HCT116 (cell line): Measurements from ENCODE around the gene DNM3. TPM values are rescaled to one million over a fixed set of nuclear protein-coding genes. Genes with fewer than 3 reads are reported as not detected.

Experiments
- ATAC-seq: fragments of 200-7000 bp; cut with Tn5 transposase; 2 replicates; pipeline ENCODE4 v1.9.1; 2020; ENCODE audit warnings: mild to moderate bottlenecking, moderate library complexity
- BruUV-seq: library from RNA; stranded (reverse); fragments of 400-500 nt; replicated peaks from 2 replicates; lab custom pipeline; 2021; lab: Mats Ljungman, UMichigan
- CTCF ChIA-PET: fragments of 300-600 bp; sonication (Branson Sonifier 250); formaldehyde crosslinking; loops from one replicate; lab custom pipeline; 2021; ENCODE audit warnings: antibody characterized with exemption; lab: Charles Lee
- POLR2A ChIA-PET: fragments of 300-600, 350-600 bp; sonication (Branson Sonifier 250); formaldehyde crosslinking; loops from one replicate; lab custom pipeline; 2021; ENCODE audit warnings: antibody characterized with exemption; lab: Charles Lee
- RAD21 ChIA-PET, 2 experiments: fragments of 300-600 bp; sonication (Branson Sonifier 250); formaldehyde crosslinking; loops; one replicate each; lab custom pipeline; 2023; ENCODE audit warnings: low total read pairs in 2 of 2; ENCODE audit not compliant: uncharacterized antibody in 2 of 2, unreplicated experiment in 2 of 2, low non-redundant PET in 1 of 2; lab: Charles Lee
- DNase-seq: peaks from one replicate; pipeline ENCODE4 v3.0.0-alpha.2; 2010; ENCODE audit warnings: low read depth, low spot score
- H2AFZ ChIP-seq: fragments of 200-600 bp; shearing (Covaris generic), sonication (generic); 2 replicates; pipeline ENCODE4 v1.6.1; 2017; ENCODE audit warnings: low read depth, mixed run types, mixed read lengths, antibody characterized with exemption, low read length; ENCODE audit not compliant: poor library complexity, severe bottlenecking
- H3K27ac ChIP-seq: 2 replicates; pipeline ENCODE4 v1.5.1; 2012; ENCODE audit warnings: low read depth, low read length
- H3K27me3 ChIP-seq: fragments of 200-600 bp; sonication (generic); 2 replicates; pipeline ENCODE4 v1.6.1; 2016; ENCODE audit warnings: mixed run types, low read length, mixed read lengths; ENCODE audit not compliant: insufficient read depth
- H3K36me3 ChIP-seq, 2 experiments: fragments of 200-500 bp in 1 of 2; fragments of 200-600 bp in 1 of 2; sonication (Bioruptor generic) in 1 of 2; sonication (generic) in 1 of 2; 2 replicates each; pipeline versions ENCODE4 v1.5.1 to v1.6.1; 2014 to 2016; ENCODE audit warnings: low read length in 2 of 2, inconsistent platforms in 1 of 2, mixed read lengths in 1 of 2, mixed run types in 1 of 2; ENCODE audit not compliant: insufficient read depth in 2 of 2, control insufficient read depth in 1 of 2
- H3K4me1 ChIP-seq, 2 experiments: fragments of 200-600 bp in 1 of 2; sonication (generic) in 1 of 2; 2 replicates each; pipeline versions ENCODE4 v1.5.1 to v1.6.1; 2012 to 2017; ENCODE audit warnings: low read length in 2 of 2, inconsistent platforms in 1 of 2, mild to moderate bottlenecking in 1 of 2, mixed read lengths in 1 of 2, mixed run types in 1 of 2, moderate library complexity in 1 of 2; ENCODE audit not compliant: insufficient read depth in 2 of 2, control insufficient read depth in 1 of 2
- H3K4me2 ChIP-seq: fragments of 200-600 bp; sonication (generic); 2 replicates; pipeline ENCODE4 v1.6.1; 2017; ENCODE audit warnings: mixed run types, low read length, mixed read lengths
- H3K4me3 ChIP-seq, 2 experiments: fragments of 200-600 bp in 1 of 2; sonication (generic) in 1 of 2; replicated peaks in 1 of 2; 2 replicates each; pipeline ENCODE4 v1.5.1; 2011 to 2016; ENCODE audit warnings: low read length in 2 of 2, control low read depth in 1 of 2, low read depth in 1 of 2, mild to moderate bottlenecking in 1 of 2, mixed read lengths in 1 of 2, mixed run types in 1 of 2
- H3K79me2 ChIP-seq: fragments of 200-600 bp; sonication (generic); 2 replicates; pipeline ENCODE4 v1.6.1; 2017; ENCODE audit warnings: mild to moderate bottlenecking, mixed run types, low read length, moderate library complexity, mixed read lengths; ENCODE audit not compliant: insufficient read depth
- H3K9ac ChIP-seq: fragments of 200-600 bp; sonication (generic); 2 replicates; pipeline ENCODE4 v1.6.1; 2016; ENCODE audit warnings: low read length, mixed read lengths
- H3K9me2 ChIP-seq: fragments of 200-600 bp; sonication (generic), shearing (Covaris generic); 2 replicates; pipeline ENCODE4 v1.6.1; 2017; ENCODE audit warnings: mixed run types, mild to moderate bottlenecking, moderate library complexity; ENCODE audit not compliant: insufficient read depth
- H3K9me3 ChIP-seq, 2 experiments: fragments of 200-500 bp in 1 of 2; fragments of 200-600 bp in 1 of 2; sonication (Bioruptor generic) in 1 of 2; sonication (generic) in 1 of 2; 2 replicates each; pipeline ENCODE4 v1.6.1; 2014 to 2017; ENCODE audit warnings: low read length in 2 of 2, mixed read lengths in 2 of 2, inconsistent platforms in 1 of 2, low read depth in 1 of 2, mild to moderate bottlenecking in 1 of 2, mixed run types in 1 of 2, moderate library complexity in 1 of 2; ENCODE audit not compliant: control insufficient read depth in 1 of 2, insufficient read depth in 1 of 2
- H4K20me1 ChIP-seq: fragments of 200-600 bp; sonication (generic), shearing (Covaris generic); 2 replicates; pipeline ENCODE4 v1.6.1; 2017; ENCODE audit warnings: mixed run types, mild to moderate bottlenecking, moderate library complexity; ENCODE audit not compliant: insufficient read depth
- CBX3 ChIP-seq: IDR thresholded peaks from 2 replicates; pipeline ENCODE4 v1.6.1; 2012; ENCODE audit warnings: low read depth
- CTCF ChIP-seq, 3 experiments: fragments of 200-600 bp in 1 of 3; sonication (generic) in 1 of 3; IDR thresholded peaks in 2 of 3; conservative IDR thresholded peaks in 1 of 3; 2 replicates each; pipeline ENCODE4 v1.5.1; 2012 to 2017; ENCODE audit warnings: low read depth in 2 of 3, low read length in 2 of 3, antibody characterized with exemption in 1 of 3, borderline replicate concordance in 1 of 3, control low read depth in 1 of 3, mild to moderate bottlenecking in 1 of 3, mixed read lengths in 1 of 3, mixed run types in 1 of 3, moderate library complexity in 1 of 3; ENCODE audit not compliant: insufficient read depth in 1 of 3
- JUND ChIP-seq: IDR thresholded peaks from 2 replicates; pipeline ENCODE4 v1.6.1; 2012
- POLR2A ChIP-seq: IDR thresholded peaks from 2 replicates; pipeline ENCODE4 v1.7.0; 2011; ENCODE audit warnings: borderline replicate concordance; ENCODE audit not compliant: insufficient read depth, insufficient read length; ENCODE audit errors: extremely low read depth
- RAD21 ChIP-seq: IDR thresholded peaks from 2 replicates; pipeline ENCODE4 v1.6.1; 2012; ENCODE audit warnings: low read depth, mild to moderate bottlenecking
- REST ChIP-seq: IDR thresholded peaks from 2 replicates; pipeline ENCODE4 v1.6.1; 2012; ENCODE audit warnings: low read depth
- ZBTB33 ChIP-seq: IDR thresholded peaks from 2 replicates; pipeline ENCODE4 v1.6.1; 2011; ENCODE audit warnings: mild to moderate bottlenecking, low read length, moderate library complexity; ENCODE audit not compliant: insufficient replicate concordance; ENCODE audit errors: extremely low read depth
- intact Hi-C: fragments of 100-400 bp; cut with micrococcal nuclease; formaldehyde crosslinking; loops from 2 replicates; pipeline ENCODE4 v1.10.0; 2022
- total RNA-seq: library from RNA; stranded (reverse); gene quantifications from one replicate; pipeline ENCODE4 v1.2.1, GENCODE V29; 2021; ENCODE audit not compliant: unreplicated experiment

Gene DNM3
- total RNA-seq, 1 experiment from 2014 or later: 3.1 TPM

GRCh38 chr1:172002725-172003345, 161.5 kb downstream of the DNM3 start:
- Histone ChIP-seq H3K36me3 (no peaks in the 10 kb centered on the region), H4K20me1 (no peaks in the 10 kb centered on the region), H3K79me2 (no peaks in the 10 kb centered on the region), H3K9me3 (no peaks in the 10 kb centered on the region), H3K27me3 (no peaks in the 10 kb centered on the region), H2AFZ (no peak overlapping the region), H3K9ac (no peak overlapping the region), H3K4me3 (no peak overlapping the region), H3K9me2 (no peaks in the 10 kb centered on the region), H3K27ac (no peak overlapping the region), H3K4me1 (no peaks in the 10 kb centered on the region), H3K4me2 (no peak overlapping the region)
- RAD21 ChIA-PET: no interaction called here
- CTCF ChIA-PET: interaction anchor here (0.7 to 2.3 kb wide), 34 partner anchors 9 to 718 kb away, joined by 3 to 34 read pairs (median 4); partner anchors contain the start of genes C1orf105 and PIGC
- no TSS peak for BruUV-seq
- TF ChIP-seq CTCF (IDR thresholded peaks at IDR 0.05 in 2 of 3, conservative IDR thresholded peaks at IDR 0.05 in 1 of 3; ENCODE audit: borderline replicate concordance in 1 of 3, insufficient read depth in 1 of 3, low read depth in 2 of 3, low read length in 2 of 3): peak; percentile 65 to 84 (median 75)
- no peak for TF ChIP-seq ZBTB33
- TF ChIP-seq RAD21: peak; percentile 80
- no peak for TF ChIP-seq REST
- no peak for TF ChIP-seq CBX3
- no peak for TF ChIP-seq POLR2A
- no peak for TF ChIP-seq JUND
- ATAC-seq: no peak
- POLR2A ChIA-PET: interaction anchor here (1.2 kb wide), 1 partner anchor 397 kb away, joined by 3 read pairs; no protein-coding TSS in a partner anchor
- intact Hi-C loops: loop anchor here (1.0 to 5.0 kb wide), 4 partner anchors 396 to 709 kb away; partner anchors contain the start of gene PIGC
- peak; percentile 39 for DNase-seq
